GM18520 (cell line): ENCODE results near the gene SDR39U1.

Experiments
- ATAC-seq: cut with Tn5 transposase; IDR thresholded peaks from one replicate; pipeline ENCODE4 v1.9.1; 2021; ENCODE audit not compliant: unreplicated experiment

SDR39U1 gene

DNA sequence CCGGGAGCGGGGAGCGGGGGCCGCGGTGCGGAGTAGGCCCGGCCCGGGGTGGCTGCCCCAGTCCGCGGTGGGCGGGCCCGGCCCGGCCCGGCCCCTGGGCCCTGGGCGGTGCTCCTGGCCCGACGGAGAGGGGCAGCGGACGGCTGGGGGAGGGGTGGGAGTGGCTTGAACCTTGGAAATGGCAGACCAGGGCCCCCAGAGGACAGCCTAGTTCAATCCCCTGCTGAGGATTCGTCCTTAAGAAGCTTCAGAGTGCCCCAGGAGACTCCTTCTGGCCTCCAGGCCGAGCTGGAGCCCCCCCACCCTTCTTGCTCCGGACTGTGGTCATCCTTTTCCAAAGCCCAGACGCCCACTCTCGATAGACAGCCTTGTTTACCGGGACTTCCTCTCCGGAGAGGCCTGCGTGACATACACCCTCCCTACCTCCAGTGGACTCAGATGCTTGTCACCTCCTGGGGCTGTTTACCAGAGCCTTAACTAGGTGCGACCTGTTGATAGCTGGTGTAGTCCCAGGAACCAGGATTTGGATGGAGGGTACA is 12.4 kb downstream of the SDR39U1 start:
- peak; percentile 46 for ATAC-seq

DNA sequence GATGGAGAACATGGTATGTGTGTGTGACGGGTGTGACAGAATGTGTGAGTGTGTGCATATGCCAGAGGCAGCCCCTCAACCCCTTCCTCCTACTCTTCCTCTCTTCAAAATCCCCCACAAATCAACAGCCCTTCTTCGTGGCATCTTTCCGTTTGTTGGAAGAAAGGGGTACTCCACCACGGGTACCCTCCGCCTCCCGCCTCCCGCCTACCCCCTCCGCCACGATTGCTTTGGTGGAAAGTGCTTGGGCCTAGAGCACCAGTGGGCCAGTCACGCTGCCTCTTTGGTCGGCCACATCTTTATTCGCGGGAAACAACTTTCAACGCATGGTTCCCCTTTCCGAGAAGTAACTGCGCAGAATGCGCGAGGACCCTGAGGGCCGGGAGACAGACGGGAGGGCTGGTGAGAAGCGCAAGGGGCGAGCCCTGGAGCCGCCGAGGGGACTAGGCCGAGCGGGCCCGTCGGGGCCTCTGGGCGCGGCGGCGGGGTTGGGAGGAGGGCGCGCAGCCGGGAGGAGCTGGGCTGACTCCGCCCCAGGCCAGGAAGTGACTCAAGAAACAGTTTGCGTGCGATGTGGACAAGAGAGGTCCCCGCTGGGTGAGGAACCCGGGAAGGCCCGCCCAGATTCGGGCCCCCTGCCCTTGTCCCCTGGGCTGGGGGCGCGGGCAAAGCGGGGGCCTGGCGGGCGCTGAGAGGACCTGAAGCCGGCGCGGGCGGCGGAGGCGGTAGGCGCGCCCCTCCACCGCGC is 13.0 kb downstream of the SDR39U1 start, which contains the start of the genes CBLN3 and KHNYN:
TSS of gene CBLN3 (minus strand) at position 274 of the 748 bp plus-strand sequence. CDS start 614 bp downstream, outside the sequence.
TSS of gene KHNYN (plus strand) at position 560 of the 748 bp plus-strand sequence. CDS start 777 bp downstream, outside the sequence.
- ATAC-seq: peak; percentile 81

DNA sequence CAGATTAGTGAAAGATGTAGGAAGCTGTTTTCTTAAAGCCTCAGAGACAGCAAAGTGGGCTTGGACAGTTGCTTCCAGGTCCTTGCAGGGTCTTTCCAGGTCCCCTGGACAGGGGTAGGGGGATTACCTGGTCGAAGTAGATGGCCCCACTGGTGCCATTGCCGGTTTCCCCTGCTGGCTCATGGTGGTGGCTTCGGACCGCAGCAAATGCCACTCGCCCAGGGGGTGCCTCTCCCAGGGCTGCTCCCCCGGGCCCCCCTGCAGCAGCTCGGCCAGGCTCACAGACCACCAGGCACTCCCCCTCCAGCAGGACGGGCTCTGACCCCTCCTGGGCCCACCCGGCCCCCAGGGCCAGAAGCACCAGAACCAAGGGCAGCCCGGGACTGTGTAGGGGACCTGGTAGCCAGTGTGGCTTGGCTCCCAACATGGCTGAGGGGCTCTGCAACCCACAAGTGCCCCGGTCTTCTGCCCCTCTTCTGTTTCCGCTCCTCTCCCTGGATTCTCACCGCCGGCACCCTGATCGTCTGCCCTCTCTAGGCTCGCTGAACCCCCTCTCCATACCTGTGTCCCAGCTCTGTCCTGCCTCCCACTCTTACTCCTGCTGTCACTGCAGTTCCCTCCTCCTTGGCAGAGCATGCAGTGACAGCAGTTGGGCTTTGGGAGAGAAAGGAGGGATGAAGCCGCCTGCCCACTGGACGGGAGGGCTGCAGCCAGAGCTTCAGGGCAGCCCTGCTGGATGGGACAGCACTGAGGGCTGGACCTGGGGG is 13.8 kb downstream of the SDR39U1 start:
- no peak for ATAC-seq

DNA sequence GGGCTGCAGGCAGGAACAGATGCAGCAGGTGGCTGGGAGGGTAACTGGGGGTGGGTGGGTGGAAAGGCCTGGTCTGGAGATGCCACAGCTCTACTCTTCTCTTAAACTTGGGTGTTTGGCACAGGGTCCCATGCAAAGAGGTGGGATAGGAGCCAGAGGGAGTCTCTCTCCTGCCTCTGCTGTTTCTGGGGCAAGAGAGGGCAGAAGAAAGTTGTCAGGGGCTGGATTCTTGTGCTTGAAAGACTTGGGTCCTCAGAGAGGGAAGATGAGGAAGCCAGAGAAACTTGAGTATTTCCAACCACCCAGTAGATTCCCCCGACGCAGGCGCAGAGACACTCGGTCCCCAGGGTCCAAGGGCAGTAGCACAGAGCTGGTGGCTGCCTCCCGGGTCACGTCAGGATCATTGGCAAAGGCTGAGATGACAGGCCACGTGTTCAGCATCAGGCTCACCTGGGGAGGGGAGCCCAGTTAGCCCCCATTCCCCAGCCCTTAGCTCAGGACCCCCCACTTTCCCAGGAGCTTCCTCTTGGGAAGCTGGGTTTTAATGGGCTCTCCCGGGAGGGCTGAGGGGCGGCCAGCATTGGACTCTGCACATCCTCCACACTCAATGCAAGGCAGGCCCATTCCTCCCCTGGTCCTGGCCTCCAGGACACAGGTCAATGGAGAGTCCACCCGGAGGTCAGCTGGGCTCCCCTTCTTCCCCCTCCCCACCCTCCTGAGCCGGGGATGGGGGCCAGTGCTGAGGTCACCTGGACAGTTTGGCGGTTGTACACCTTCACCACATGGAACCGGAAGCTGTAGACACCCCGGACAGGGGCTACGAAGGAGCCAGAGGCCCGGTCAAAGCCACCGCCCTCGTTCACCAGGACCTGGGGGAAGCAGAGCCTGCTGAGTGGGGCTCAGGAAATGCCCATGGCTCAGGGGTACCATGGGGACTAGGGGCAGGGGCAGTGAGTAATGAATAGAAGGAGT is 14.8 kb downstream of the SDR39U1 start:
- ATAC-seq: no peak

DNA sequence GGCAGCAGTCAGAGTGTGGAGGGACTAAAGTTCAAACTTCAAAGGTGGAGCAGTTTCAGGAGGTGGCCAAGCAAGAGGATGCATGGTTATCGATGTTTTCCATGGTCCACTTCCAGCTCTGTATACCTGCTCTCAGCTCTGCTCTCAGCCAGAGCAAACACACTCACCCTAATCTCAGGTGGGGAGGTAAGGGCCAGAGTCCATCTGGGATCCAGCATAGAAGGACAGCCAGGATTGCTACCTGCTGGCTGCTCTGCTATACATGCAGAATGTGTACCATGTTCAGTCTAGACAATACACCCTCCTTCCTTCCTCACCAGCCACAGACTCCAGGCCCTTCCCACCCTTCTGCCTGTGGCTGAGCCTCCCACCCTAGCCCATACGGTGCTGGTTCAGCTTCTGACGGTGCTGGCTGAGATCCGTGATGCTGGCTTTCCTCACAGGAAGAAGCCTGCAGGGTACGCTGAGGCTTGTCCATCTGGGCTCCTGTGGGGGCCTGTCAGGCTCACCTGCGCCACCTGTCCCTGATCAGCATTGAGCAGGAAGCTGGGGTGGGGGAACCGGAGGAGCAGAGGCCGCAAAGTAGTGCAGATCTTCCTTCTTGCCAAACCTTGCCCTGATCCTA is 15.6 kb downstream of the SDR39U1 start:
- ATAC-seq: no peak

DNA sequence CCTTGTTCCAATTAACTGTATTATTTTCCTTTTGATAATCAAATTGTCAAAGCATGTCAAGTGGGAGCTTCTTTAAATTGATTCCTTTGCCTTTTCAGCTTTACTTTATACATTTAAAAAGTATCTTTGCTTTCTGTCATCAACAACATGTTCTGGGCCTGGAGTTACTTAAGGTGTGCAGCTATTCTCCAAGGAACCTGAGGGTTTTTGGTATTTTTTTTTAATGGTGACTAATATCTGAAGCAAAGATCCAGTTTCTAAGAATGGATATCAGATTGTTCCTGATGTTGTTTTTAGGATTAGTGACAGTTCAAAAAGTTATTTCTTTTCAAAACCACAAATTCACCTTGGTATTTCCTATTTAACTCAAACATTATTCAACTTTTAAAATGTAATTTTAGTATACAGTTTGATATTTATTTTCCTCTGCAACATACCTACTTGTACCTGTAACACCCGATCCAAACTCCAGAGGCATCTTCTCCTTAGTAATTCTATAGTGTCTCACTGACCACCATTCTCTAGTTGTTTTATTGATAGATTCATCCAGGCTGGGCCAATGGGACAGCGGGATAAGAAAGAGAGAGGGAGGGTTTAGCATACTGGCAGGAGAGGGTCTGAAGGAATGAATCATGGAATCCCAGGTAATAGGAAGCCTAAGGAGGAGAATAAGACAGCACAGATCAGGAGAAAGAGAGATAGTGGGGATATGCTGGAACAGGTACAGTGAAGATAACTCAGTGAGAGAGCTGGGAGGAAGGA is 16.2 kb downstream of the SDR39U1 start:
- no peak for ATAC-seq

DNA sequence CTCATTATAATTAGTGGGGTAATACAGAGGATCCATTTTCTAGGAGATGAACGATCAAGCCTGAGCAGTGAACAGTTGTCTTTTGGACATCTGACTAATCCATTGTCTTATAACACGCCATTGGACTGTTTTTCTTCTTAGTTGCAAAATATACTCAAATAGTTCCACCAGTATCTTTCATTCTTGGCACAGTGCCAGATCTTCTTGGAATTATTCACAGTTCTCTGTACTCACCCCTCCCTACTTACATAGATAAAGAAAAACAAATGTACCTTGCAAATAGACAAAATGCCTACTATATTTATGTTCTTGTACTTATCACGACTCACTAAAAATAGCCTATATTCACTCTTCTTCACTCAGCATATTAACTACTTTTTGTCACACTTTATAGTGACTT is 16.9 kb downstream of the SDR39U1 start:
- no peak for ATAC-seq

DNA sequence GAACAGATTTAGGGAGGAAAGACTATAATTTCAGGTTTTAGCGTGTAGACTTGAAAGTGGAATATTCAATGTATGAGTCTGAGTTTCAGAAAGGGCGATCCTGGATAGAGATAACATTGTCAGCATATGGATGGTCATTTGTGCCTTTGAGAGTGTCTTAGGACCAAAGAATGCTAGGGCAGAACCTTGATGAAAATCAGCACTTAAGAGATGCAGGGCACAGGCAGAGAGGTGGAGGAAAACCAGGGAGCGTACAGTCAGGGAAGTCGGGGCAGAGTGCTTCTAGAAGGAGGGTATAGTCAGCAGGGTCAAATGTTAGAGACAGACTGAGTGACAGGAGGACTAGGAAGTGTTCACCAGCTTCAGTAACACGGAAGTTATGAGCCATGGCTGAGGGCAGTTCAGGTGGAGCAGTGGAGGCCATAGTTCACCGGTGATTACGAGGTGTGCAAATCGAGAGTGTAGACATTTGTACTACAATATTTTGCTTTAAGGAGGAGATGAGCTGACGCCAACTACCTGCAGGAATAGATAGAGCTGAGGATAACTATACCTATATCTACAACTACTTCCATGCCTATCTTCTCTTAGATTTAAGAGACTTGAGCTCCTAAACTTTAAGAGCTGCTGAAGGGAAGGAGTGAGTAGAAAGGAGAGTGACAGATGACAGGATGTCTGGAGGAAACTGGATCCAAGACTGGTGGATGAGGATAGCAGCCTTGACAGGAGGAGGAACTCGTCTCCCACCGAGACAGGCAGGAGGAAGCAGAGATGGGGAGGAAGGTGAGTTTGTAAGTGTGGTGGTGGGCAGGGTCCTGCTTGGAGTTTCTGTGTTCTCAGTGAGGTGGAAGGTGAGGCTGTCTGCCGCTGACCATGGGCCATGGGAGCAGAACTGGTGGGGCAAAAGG is 19.6 kb downstream of the SDR39U1 start:
- ATAC-seq: no peak

DNA sequence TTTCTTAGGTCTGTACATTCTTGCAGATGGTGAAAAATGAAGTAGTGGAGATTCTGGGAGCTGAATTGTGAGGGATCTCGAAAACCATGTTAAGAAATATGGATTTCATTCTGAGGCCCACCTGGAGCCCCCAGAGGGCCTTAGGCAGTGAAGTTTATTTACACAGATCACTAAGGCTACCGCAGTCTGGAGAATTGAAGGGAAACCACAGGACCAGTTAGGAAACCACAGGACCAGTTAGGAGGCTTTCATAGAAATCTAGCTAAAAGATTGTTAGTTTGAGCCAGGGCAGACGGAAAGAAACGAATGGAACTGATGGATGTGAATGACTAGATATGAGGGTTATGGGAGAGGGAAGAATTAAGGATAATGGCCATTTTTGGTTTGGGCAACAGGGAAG is 20.3 kb downstream of the SDR39U1 start:
- ATAC-seq: no peak

DNA sequence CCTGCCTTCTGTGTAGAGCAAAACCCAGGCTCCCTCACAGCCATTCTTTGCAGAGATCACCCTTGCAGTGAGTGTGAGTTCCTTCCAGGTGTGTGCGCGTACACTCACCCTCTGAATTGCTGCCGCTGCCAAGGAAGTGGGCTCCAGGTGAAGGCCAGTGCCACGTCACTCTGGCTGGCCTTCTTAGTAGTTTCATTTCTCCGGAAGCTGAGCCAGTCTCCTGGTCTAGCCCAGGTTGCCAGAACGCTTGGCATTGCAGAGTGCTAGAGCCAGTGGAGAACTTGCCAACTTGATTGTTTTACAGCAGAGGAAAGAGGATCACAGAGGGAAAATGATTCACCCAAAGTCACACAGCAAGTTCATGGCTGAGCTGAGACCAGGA is 24.1 kb downstream of the SDR39U1 start:
- no peak for ATAC-seq

DNA sequence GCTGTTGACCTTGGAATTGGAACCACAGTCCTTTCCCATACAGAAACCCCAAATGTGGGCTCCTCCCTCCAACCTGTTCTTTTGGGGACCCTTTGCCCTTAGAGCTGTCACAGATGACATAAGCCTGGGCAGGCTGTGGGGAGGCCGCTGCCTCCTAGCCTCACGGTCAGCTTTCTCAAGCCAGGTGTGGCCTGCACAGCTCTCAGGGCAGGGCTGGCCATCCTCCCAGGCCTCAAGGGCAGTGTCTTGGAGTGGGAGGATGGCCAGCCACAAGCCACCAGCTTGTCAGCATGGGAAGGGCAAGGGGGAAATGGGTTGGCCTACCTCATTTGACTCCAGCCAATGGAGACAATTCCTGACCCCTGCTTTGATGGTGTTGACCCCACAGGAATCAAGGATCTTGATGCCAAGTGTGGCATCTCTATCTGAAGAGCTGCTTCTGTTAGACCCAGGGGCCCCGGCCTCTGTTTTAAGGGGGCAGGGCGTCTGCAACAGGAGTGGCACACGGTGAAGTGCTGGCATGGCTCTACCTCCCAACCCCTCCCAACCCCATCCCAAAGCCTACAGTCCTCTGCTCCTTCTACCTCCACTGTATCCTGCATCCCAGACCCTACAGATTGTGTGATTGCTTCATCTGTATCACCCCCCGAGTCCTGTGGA is 24.6 kb downstream of the SDR39U1 start:
- no peak for ATAC-seq

DNA sequence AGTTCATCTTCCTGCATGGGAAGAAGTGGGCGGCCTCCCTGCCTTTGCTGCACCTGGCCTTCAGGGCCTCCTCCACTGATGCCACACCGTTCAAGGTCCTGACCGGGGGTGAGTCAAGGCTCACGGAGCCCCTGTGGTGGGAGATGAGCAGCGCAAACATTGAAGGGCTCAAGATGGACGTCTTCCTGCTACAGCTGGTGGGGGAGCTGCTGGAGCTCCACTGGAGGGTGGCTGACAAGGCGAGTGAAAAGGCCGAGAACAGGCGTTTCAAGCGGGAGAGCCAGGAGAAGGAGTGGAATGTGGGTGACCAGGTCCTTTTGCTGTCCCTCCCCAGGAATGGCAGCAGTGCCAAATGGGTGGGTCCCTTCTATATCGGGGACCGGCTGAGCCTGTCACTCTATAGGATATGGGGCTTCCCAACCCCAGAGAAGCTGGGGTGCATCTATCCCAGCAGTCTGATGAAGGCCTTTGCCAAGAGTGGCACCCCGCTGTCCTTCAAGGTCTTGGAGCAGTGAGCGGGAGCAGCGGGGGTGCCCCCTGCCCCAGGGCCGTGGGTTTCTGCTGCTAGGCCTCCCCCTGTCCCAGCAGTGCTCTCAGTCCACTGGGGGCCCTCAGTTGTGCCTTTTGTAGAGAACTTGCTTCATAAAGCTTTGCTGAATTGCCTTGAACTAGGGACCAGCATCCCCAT is 25.5 kb downstream of the SDR39U1 start:
- no peak for ATAC-seq

DNA sequence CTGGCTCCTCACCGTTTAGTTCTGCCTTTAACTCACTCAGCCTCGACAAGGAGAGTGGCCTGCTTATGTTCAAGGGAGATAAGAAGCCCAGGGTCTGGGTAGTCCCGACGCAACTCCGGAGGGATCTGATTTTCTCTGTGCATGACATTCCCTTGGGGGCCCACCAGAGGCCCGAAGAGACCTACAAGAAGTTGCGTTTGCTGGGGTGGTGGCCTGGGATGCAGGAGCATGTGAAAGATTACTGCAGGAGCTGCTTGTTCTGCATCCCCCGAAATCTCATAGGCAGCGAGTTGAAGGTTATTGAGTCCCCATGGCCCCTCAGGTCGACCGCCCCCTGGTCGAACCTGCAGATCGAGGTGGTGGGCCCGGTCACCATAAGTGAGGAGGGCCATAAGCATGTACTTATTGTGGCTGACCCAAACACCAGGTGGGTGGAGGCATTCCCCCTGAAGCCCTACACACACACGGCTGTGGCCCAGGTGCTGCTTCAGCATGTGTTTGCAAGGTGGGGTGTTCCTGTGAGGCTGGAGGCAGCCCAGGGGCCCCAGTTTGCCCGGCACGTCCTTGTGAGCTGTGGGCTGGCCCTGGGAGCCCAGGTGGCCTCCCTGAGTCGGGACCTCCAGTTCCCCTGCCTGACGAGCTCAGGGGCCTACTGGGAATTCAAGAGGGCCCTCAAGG is 26.2 kb downstream of the SDR39U1 start:
- ATAC-seq: no peak

DNA sequence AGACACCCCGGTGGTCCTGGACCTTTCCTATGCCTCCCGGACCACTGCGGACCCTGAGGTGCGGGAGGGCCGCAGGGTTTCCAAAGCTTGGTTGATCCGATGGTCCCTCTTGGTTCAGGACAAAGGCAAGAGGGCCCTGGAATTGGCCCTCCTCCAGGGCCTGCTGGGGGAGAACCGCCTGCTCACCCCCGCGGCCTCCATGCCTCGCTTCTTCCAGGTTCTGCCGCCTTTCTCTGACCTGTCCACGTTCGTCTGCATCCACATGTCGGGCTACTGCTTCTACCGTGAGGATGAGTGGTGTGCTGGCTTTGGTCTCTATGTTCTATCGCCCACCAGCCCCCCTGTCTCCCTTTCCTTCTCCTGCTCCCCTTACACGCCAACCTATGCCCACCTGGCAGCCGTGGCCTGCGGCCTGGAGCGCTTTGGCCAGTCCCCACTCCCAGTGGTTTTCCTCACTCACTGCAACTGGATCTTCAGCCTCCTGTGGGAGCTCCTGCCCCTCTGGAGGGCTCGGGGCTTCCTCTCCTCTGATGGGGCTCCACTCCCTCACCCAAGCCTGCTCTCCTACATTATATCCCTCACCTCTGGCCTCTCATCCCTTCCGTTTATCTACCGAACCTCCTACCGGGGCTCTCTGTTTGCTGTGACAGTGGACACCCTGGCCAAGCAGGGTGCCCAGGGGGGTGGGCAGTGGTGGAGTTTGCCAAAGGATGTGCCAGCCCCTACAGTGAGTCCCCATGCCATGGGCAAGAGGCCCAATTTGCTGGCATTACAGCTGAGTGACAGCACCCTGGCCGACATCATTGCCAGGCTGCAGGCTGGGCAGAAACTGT is 26.9 kb downstream of the SDR39U1 start:
- no peak for ATAC-seq

DNA sequence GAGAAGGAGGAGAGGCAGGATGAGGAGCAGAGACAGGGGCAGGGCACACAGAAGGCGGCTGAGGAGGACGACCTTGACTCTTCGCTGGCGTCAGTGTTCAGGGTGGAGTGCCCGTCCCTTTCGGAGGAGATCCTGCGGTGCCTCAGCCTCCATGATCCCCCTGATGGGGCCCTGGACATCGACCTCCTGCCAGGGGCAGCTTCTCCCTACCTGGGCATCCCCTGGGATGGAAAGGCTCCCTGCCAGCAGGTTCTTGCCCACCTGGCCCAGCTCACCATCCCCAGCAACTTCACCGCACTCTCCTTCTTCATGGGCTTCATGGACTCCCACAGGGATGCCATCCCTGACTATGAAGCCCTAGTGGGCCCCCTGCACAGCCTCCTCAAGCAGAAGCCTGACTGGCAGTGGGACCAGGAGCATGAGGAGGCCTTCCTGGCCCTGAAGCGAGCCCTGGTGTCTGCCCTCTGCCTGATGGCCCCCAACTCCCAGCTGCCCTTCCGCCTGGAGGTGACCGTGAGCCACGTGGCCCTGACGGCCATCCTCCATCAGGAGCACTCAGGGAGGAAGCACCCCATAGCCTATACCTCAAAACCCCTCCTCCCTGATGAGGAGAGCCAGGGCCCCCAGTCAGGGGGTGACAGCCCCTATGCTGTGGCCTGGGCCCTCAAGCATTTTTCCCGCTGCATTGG is 27.7 kb downstream of the SDR39U1 start:
- ATAC-seq: no peak
